BJ (cell line): Measurements from ENCODE around the gene RELT. TPM values are rescaled to one million over a fixed set of nuclear protein-coding genes. Genes with fewer than 3 reads are reported as not detected.

Source experiments
- CTCF ChIA-PET: fragments of 350-600 bp; formaldehyde crosslinking; extraction: SDS; loops from one replicate; lab custom pipeline; 2021; ENCODE audit warnings: antibody characterized with exemption, inconsistent platforms; lab: Yijun Ruan, JAX
- POLR2A ChIA-PET: fragments of 300-600 bp; sonication (Branson Sonifier 250); formaldehyde crosslinking; extraction: SDS; loops from one replicate; lab custom pipeline; 2021; ENCODE audit warnings: antibody characterized with exemption; lab: Charles Lee
- DNase-seq: peaks from one replicate; pipeline ENCODE4 v3.0.0-alpha.2; 2011; ENCODE audit warnings: low read depth
- H3K27me3 ChIP-seq: 2 replicates; pipeline ENCODE4 v1.6.0; 2011; ENCODE audit warnings: low read length; ENCODE audit not compliant: control insufficient read depth, insufficient read depth
- H3K36me3 ChIP-seq: 2 replicates; pipeline ENCODE4 v1.5.1; 2011; ENCODE audit warnings: low read length; ENCODE audit not compliant: control insufficient read depth, insufficient read depth
- H3K4me3 ChIP-seq: 2 replicates; pipeline ENCODE4 v1.5.1; 2011; ENCODE audit warnings: low read depth, mild to moderate bottlenecking, control low read depth, low read length
- CTCF ChIP-seq: IDR thresholded peaks from 2 replicates; pipeline ENCODE4 v1.5.1; 2011; ENCODE audit warnings: low read depth, mild to moderate bottlenecking, control low read depth, inconsistent platforms, low read length, moderate library complexity; ENCODE audit not compliant: insufficient read depth
- polyA plus RNA-seq: library from polyadenylated mRNA; depleted of rRNA; stranded (reverse); fragments of >200 nt; gene quantifications from 2 replicates; pipeline ENCODE4 v1.2.3, GENCODE V29; 2011

Gene RELT
- polyA plus RNA-seq, 1 experiment: 3.7 TPM

GRCh38 chr11:73360743-73361369 lies 15.3 kb upstream of the RELT start:
- ChIA-PET CTCF (interaction anchor here (1.0 to 9.0 kb wide), 6 partner anchors 9 to 301 kb away, joined by 3 to 78 read pairs (median 10); partner anchors contain the start of gene ARHGEF17), POLR2A (no interaction called here)
- no peak for TF ChIP-seq CTCF

GRCh38 chr11:73361953-73362776 lies 14.0 kb upstream of the RELT start:
- peaks cover 66% of the 10 kb centered on the region for H3K36me3 ChIP-seq
- ChIA-PET CTCF (interaction anchor here (1.2 to 9.0 kb wide), 2 partner anchors 11 to 55 kb away, joined by 3 to 78 read pairs; no protein-coding TSS in a partner anchor), POLR2A (no interaction called here)

More at GRCh38 chr11:73360743-73361369, 15.3 kb upstream of the RELT start:
- DNase-seq: no peak
- Histone ChIP-seq H3K36me3 (peaks cover 75% of the 10 kb centered on the region), H3K27me3 (no peaks in the 10 kb centered on the region), H3K4me3 (no peak overlapping the region)

GRCh38 chr11:73363147-73363546 lies 13.1 kb upstream of the RELT start:
- DNase-seq: no peak
- Histone ChIP-seq H3K4me3 (no peak overlapping the region), H3K36me3 (peaks cover 69% of the 10 kb centered on the region), H3K27me3 (no peaks in the 10 kb centered on the region)
- no peak for TF ChIP-seq CTCF
- ChIA-PET CTCF (interaction anchor here (1.2 to 9.0 kb wide), 4 partner anchors 9 to 56 kb away, joined by 3 to 78 read pairs (median 6); no protein-coding TSS in a partner anchor), POLR2A (no interaction called here)

More at GRCh38 chr11:73361953-73362776, 14.0 kb upstream of the RELT start:
- TF ChIP-seq CTCF: no peak
- no peak overlapping the region for H3K4me3 ChIP-seq
- H3K27me3 ChIP-seq: no peaks in the 10 kb centered on the region
- DNase-seq: no peak

- Histone ChIP-seq H3K4me3 (no peak overlapping the region), H3K27me3 (no peaks in the 10 kb centered on the region), H3K36me3 (peaks cover 59% of the 10 kb centered on the region)
- POLR2A ChIA-PET: no interaction called here
- no peak for TF ChIP-seq CTCF
- CTCF ChIA-PET: interaction anchor here (0.7 to 9.0 kb wide), 8 partner anchors 8 to 28 kb away, joined by 3 to 78 read pairs (median 4); partner anchors contain the start of gene RELT
- DNase-seq: no peak
These were observed 10.6 kb upstream of the RELT start for GRCh38 chr11:73365352-73366264.
